HFF-Myc (cell line): ENCODE data around the gene ABCA9.
"Not testable (repeated sequence)": the region's sequence is repeated elsewhere in the genome, so short reads cannot be mapped to it uniquely, and the experiment has no call there.

Experiments used
- DNase-seq: peaks from one replicate; pipeline ENCODE4 v3.0.0-alpha.2; 2011; ENCODE audit warnings: low read depth; ENCODE audit errors: extremely low read depth
- H3K4me3 ChIP-seq: replicated peaks from 2 replicates; pipeline ENCODE4 v1.5.1; 2011; ENCODE audit warnings: low read depth, mild to moderate bottlenecking, control low read depth, low read length
- CTCF ChIP-seq: IDR thresholded peaks from 2 replicates; pipeline ENCODE4 v1.5.1; 2012; ENCODE audit warnings: mild to moderate bottlenecking, low read depth, low read length, control low read depth; ENCODE audit errors: missing control alignments

The ABCA9 gene

GRCh38 chr17:69075823-69076222 is 15.1 kb upstream of the ABCA9 start:
- no peak for DNase-seq
- no peak overlapping the region for H3K4me3 ChIP-seq
- TF ChIP-seq CTCF, result no peak

GRCh38 chr17:69073392-69073791 is 12.7 kb upstream of the ABCA9 start:
- not testable (repeated sequence) for H3K4me3 ChIP-seq, DNase-seq

GRCh38 chr17:69072803-69073256 is 12.1 kb upstream of the ABCA9 start:
- not testable (repeated sequence) for H3K4me3 ChIP-seq, DNase-seq

- not testable (repeated sequence) for DNase-seq, H3K4me3 ChIP-seq
Observed at GRCh38 chr17:69071233-69071586, 10.5 kb upstream of the ABCA9 start.

GRCh38 chr17:69070378-69071232 is 9.9 kb upstream of the ABCA9 start:
- DNase-seq, result not testable (repeated sequence)

GRCh38 chr17:69069226-69069750 is 8.6 kb upstream of the ABCA9 start:
- no peak for DNase-seq
- no peak for TF ChIP-seq CTCF
- no peak overlapping the region for H3K4me3 ChIP-seq

More at GRCh38 chr17:69070378-69071232, 9.9 kb upstream of the ABCA9 start:
- not testable (repeated sequence) for H3K4me3 ChIP-seq

GRCh38 chr17:69067274-69068047 is 6.7 kb upstream of the ABCA9 start:
- no peak for DNase-seq
- no peak for TF ChIP-seq CTCF
- H3K4me3 ChIP-seq, result no peak overlapping the region

- H3K4me3 ChIP-seq, result no peak overlapping the region
- no peak for TF ChIP-seq CTCF
- no peak for DNase-seq
Observed at GRCh38 chr17:69066482-69066881, 5.8 kb upstream of the ABCA9 start.
